GM18909 (cell line): ENCODE measurements around the gene CRKL.
"Not testable (repeated sequence)": the region's sequence is repeated elsewhere in the genome, so short reads cannot be mapped to it uniquely, and the experiment has no call there.

Experiments
- ATAC-seq: cut with Tn5 transposase; IDR thresholded peaks from one replicate; pipeline ENCODE4 v1.9.1; 2021; ENCODE audit warnings: mild to moderate bottlenecking; ENCODE audit not compliant: unreplicated experiment, poor library complexity

The CRKL gene

GRCh38 chr22:20965104-20965887, 48.1 kb downstream of the CRKL start:
- ATAC-seq, result no peak

GRCh38 chr22:20965888-20966855, 49.0 kb downstream of the CRKL start:
- ATAC-seq, result no peak

GRCh38 chr22:20966883-20967696, 49.9 kb downstream of the CRKL start, which contains the start of gene AIFM3:
Gene AIFM3, plus strand, starts transcription at chr22:20967255. Its CDS starts 690 bp downstream, at chr22:20967945.
- ATAC-seq, result no peak

GRCh38 chr22:20967697-20968211, 50.5 kb downstream of the CRKL start:
- no peak for ATAC-seq

GRCh38 chr22:20968281-20968977, 51.2 kb downstream of the CRKL start:
- ATAC-seq, result no peak

GRCh38 chr22:20970939-20971657, 53.9 kb downstream of the CRKL start:
- no peak for ATAC-seq

- not testable (repeated sequence) for ATAC-seq
These were observed 54.9 kb downstream of the CRKL start for GRCh38 chr22:20972014-20972694.

- ATAC-seq, result no peak
These were observed 55.8 kb downstream of the CRKL start for GRCh38 chr22:20972933-20973577.

GRCh38 chr22:20973634-20974286, 56.6 kb downstream of the CRKL start:
- no peak for ATAC-seq

GRCh38 chr22:20974336-20974955, 57.2 kb downstream of the CRKL start:
- ATAC-seq, result no peak

- ATAC-seq, result no peak
These were observed 58.5 kb downstream of the CRKL start for GRCh38 chr22:20975541-20976290.

GRCh38 chr22:20976291-20976877, 59.2 kb downstream of the CRKL start:
- ATAC-seq, result no peak

GRCh38 chr22:20977019-20977418, 59.8 kb downstream of the CRKL start:
- no peak for ATAC-seq

- ATAC-seq, result no peak
These were observed 60.4 kb downstream of the CRKL start for GRCh38 chr22:20977516-20978170.

GRCh38 chr22:20978419-20978818, 61.2 kb downstream of the CRKL start:
- ATAC-seq, result no peak
